ENCODE measurements around the gene PLEKHH3.

- TF ChIP-seq, protein P1, sequence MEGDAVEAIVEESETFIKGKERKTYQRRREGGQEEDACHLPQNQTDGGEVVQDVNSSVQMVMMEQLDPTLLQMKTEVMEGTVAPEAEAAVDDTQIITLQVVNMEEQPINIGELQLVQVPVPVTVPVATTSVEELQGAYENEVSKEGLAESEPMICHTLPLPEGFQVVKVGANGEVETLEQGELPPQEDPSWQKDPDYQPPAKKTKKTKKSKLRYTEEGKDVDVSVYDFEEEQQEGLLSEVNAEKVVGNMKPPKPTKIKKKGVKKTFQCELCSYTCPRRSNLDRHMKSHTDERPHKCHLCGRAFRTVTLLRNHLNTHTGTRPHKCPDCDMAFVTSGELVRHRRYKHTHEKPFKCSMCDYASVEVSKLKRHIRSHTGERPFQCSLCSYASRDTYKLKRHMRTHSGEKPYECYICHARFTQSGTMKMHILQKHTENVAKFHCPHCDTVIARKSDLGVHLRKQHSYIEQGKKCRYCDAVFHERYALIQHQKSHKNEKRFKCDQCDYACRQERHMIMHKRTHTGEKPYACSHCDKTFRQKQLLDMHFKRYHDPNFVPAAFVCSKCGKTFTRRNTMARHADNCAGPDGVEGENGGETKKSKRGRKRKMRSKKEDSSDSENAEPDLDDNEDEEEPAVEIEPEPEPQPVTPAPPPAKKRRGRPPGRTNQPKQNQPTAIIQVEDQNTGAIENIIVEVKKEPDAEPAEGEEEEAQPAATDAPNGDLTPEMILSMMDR (IDR thresholded peaks at IDR 0.05; ENCODE audit: poor library complexity) = no peak
- TF ChIP-seq EZH2 (IDR thresholded peaks at IDR 0.05; ENCODE audit: borderline replicate concordance) = no peak
Measured at GRCh38 chr17:42680331-42680808, 3.6 kb upstream of the PLEKHH3 start.
